HG03469 (cell line): ENCODE measurements around the gene ATP13A3.
"Not testable (repeated sequence)": the region's sequence is repeated elsewhere in the genome, so short reads cannot be mapped to it uniquely, and the experiment has no call there.

Experiments
- ATAC-seq: cut with Tn5 transposase; IDR thresholded peaks from one replicate; pipeline ENCODE4 v1.9.1; 2021; ENCODE audit warnings: mild to moderate bottlenecking, moderate library complexity, moderate number of reproducible peaks; ENCODE audit not compliant: unreplicated experiment

Gene ATP13A3

DNA sequence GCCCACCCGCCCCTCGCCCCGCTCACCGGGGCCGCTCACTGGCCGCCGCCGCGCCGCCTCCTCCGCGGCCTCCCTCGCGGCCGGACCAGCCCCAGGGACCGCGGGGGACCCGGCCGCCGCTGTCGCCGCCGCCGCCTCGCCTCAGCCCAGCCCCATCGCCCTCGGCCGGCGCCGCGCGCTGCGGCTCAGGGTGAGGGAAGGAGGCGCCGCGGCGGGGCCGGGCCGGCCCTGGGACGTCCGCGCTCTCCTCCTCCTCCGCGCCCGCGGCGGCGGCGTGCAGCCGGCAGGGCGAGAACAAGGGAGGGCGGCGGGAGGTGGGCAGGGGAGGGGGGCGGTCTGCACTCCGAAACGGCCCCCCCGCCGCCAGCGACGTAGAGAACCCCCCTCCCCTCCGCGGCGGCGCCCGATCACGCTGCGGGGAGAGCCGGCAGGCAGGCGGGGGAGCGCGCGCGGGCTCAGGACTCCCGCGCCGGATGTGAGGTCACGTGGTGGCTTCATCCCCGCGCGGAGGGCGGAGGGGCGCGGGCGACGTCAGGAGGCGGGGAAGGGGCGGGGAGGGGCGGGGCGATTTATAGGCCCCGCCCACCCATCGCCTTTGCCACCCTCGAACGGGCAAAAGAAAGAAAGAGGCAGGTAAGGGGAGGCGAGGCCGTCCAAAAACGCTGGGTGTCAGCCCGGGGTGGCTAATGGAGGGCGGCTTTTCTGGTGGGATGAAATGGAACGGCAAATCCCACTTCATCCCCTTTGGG, at the start of gene ATP13A3:
ATP13A3 (minus strand) TSS at position 463 of the 749 bp plus-strand sequence. CDS start 24,812 bp downstream, outside the sequence.
- peak; percentile 58 for ATAC-seq

DNA sequence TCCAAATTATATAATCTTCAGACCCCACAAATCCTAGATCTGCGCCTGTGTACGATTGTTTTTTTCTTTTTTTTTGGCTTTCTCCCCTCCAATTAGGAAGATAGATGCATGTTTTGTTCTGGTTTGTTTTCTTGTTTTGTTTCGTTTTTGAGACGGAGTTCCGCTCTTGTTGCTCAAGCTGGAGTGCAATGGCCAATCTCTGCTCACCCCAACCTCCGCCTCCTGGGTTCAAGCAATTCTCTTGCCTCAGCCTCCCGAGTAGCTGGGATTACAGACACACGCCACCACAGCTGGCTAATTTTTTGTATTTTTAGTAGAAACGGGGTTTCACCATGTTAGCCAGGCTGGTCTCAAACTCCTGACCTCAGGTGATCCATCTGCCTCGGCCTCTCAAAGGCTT, 48.4 kb upstream of the ATP13A3 start:
- not testable (repeated sequence) for ATAC-seq

GRCh38 chr3:194534243-194534642, 47.4 kb upstream of the ATP13A3 start:
- ATAC-seq = no peak

- ATAC-seq = no peak
Observed at GRCh38 chr3:194532591-194532990, 45.8 kb upstream of the ATP13A3 start.

- no peak for ATAC-seq
Observed at GRCh38 chr3:194527726-194528125, 40.9 kb upstream of the ATP13A3 start.

- no peak for ATAC-seq
Observed at GRCh38 chr3:194526164-194526563, 39.4 kb upstream of the ATP13A3 start.

DNA sequence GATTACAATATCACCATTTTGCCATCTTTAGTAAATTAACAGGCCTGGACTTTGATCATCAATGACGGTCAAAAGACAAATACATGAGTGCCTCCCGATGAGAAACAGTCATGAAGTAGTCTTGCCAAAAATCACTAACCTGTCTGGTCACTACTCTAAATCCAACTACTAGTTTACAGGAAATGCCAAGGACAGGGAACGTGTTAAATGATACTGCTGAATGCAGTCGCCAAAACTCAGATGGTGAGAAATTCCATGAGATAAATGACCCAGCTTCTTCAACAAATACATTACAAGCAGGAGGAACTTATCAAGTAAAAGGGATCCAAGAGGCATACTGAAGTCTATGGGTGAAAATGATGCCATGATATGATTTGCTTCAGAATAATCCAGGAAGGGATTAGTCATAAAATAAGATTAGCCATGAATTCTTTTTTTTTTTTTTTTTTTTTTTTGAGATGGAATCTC, 35.8 kb upstream of the ATP13A3 start:
- ATAC-seq = no peak

- ATAC-seq = no peak
Observed at GRCh38 chr3:194521510-194522260, 34.9 kb upstream of the ATP13A3 start.

DNA sequence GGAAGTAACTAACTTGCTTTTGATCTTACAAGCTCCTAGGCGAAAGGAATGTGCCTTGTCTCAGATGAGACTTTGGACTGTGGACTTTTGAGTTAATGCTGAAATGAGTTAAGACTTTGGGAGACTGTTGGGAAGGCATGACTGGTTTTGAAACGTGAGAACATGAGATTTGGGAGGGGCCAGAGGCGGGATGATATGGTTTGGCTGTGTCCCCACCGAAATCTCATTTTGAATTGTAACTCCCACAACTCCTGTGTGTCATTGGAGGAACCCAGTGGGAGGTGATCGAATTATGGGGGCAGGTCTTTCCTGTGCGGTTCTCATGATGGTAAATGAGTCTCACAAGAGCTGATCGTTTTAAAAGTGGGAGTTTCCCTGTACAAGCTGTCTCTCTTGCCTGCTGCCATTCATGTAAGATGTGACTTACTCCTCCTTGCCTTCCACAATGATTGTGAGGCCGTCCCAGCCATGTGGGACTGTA, 33.9 kb upstream of the ATP13A3 start:
- not testable (repeated sequence) for ATAC-seq

DNA sequence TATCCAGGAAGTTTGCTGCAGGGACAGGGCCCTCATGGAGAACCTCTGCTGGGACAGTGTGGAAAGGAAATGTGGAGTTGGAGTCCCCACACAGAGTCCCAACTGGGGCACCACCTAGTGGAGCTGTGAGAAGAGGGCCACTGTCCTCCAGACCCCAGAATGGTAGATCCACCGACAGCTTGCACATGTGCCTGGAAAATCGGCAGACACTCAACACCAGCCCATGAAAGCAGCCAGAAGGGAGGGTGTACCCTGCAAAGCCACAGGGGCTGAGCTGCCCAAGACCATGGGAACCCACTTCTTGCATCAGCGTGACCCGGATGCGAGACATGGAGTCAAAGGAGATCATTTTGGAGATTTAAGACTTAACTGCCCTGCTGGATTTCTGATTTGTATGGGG, 33.4 kb upstream of the ATP13A3 start:
- not testable (repeated sequence) for ATAC-seq

- no peak for ATAC-seq
Observed at GRCh38 chr3:194518652-194519051, 31.9 kb upstream of the ATP13A3 start.

DNA sequence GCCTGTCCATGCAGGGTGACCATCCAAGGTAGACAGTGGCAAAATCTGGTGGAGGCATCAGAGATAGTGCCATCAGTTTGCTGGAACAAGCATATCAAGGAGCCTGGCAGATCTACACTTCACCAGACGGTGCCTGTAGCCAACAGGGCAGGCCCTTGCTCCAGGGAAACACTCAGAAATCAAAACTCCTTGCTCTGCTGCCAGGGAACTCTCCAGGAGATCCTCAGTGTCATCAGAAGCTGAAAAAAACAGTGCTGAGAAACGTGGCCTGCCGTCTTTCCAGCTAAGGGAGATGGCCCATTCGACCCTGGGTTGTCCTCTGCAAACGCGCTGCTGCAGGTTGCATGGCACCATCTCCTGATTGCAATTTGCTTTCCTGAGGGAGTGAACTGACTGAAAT, 30.5 kb upstream of the ATP13A3 start:
- no peak for ATAC-seq

DNA sequence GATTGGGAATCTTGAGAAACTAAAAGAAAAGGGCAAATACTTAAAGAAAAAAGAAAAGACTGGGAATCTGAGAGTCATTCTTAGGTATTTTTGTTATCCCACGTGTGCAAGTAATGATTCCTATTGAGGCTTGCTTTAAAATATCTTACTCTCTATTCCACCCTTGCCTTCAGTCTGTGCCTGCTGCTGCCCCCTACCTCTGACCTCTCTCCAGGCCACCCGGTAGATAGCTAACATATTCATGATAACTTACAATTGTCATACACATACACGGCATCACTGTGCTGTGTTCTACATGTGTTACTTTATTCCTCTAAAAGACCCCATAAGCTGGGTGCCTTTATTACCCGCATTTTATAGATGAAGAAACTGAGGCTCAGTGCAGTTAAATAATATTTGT, 27.8 kb upstream of the ATP13A3 start:
- ATAC-seq = no peak

- ATAC-seq = no peak
Observed at GRCh38 chr3:194512895-194513601, 26.2 kb upstream of the ATP13A3 start.

- ATAC-seq = no peak
Observed at GRCh38 chr3:194508491-194509453, 22.0 kb upstream of the ATP13A3 start.

DNA sequence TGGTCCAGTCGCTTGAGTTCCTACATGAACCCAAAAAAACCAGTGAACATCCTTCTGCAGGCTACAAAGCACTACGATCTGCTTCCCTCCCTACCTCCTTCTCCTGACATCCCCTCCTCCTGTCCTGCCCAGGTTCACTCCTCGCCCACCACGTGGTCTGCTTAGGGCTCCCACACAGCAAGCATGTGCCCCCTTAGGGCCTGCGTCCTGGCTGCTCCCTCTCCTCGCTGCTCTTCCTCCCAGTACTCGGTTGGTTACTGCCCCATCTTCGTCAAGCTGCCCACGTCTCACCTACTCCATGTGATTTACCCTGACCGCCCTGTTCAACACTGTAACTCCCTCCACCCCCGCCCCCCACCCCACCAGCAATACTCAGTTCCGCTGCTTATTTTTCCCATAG, 20.8 kb upstream of the ATP13A3 start:
- no peak for ATAC-seq

GRCh38 chr3:194505791-194506415, 19.1 kb upstream of the ATP13A3 start:
- ATAC-seq = no peak

GRCh38 chr3:194504861-194505260, 18.1 kb upstream of the ATP13A3 start:
- ATAC-seq = no peak

DNA sequence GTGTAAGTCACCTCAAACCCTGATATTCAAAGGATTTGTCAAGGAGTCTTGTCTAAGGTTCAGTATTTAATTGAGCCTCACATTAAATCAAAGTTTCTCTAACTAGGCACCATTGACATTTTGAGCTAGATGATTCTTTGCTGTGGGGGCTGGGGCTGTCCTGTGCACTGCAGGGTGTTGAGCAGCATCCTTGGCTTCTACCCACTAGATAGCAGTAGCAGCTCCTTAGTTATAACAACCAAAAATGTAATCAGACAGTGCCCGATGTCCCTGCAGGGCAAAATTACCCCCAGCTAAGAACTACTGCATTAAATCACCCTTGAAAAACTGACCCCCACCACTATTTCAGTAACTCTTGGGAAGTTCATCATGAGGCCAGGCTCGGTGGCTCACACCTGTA, 17.3 kb upstream of the ATP13A3 start:
- no peak for ATAC-seq

- no peak for ATAC-seq
Observed at GRCh38 chr3:194503081-194503531, 16.3 kb upstream of the ATP13A3 start.
